ENCODE results near the gene FRMD4A.

DNA sequence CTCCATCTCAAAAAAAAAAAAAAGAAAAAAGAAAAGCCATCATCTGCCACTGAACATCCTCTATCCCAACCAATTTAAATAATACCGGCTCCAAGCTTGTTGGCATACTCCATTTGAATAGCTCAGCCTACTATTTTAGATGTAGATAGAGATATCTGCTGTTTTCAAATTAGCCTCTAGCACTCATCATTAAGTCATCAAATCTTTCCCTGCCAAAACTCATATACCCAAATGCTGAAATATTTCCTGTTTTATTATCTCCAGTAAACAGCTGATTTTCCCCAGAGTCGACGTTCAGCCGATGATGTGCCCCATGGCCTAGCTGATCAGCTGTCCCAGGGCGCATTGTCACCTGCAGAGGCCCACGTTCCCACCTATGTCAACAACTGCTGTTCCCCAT is 34.5 kb upstream of the FRMD4A start:
- TF ChIP-seq YY1 (IDR thresholded peaks at IDR 0.05; ENCODE audit: low read depth): no peak
- TF ChIP-seq, protein P1, sequence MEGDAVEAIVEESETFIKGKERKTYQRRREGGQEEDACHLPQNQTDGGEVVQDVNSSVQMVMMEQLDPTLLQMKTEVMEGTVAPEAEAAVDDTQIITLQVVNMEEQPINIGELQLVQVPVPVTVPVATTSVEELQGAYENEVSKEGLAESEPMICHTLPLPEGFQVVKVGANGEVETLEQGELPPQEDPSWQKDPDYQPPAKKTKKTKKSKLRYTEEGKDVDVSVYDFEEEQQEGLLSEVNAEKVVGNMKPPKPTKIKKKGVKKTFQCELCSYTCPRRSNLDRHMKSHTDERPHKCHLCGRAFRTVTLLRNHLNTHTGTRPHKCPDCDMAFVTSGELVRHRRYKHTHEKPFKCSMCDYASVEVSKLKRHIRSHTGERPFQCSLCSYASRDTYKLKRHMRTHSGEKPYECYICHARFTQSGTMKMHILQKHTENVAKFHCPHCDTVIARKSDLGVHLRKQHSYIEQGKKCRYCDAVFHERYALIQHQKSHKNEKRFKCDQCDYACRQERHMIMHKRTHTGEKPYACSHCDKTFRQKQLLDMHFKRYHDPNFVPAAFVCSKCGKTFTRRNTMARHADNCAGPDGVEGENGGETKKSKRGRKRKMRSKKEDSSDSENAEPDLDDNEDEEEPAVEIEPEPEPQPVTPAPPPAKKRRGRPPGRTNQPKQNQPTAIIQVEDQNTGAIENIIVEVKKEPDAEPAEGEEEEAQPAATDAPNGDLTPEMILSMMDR (IDR thresholded peaks at IDR 0.05): no peak
- TF ChIP-seq TAF1 (IDR thresholded peaks at IDR 0.05; ENCODE audit: borderline replicate concordance, low read depth, low read length): no peak
- TF ChIP-seq EP300 (IDR thresholded peaks at IDR 0.05; ENCODE audit: borderline replicate concordance in 1 of 2, low read depth in 1 of 2, low read length in 1 of 2): no peak
- no peak for TF ChIP-seq GABPA (IDR thresholded peaks at IDR 0.05; ENCODE audit: low read depth)
- TF ChIP-seq, protein P2, sequence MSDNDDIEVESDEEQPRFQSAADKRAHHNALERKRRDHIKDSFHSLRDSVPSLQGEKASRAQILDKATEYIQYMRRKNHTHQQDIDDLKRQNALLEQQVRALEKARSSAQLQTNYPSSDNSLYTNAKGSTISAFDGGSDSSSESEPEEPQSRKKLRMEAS (IDR thresholded peaks at IDR 0.05; ENCODE audit: low read depth): no peak
- no peak for TF ChIP-seq SMC3 (IDR thresholded peaks at IDR 0.05; ENCODE audit: low read depth, low read length)
- TF ChIP-seq JUND (IDR thresholded peaks at IDR 0.05): no peak
- TF ChIP-seq RCOR1 (IDR thresholded peaks at IDR 0.05; ENCODE audit: low read length): no peak
